GM19455 (cell line): Measurements from ENCODE around the gene PRCC.

Experiments
- ATAC-seq: cut with Tn5 transposase; IDR thresholded peaks from one replicate; pipeline ENCODE4 v1.9.1; 2021; ENCODE audit not compliant: unreplicated experiment

PRCC gene

GRCh38 chr1:156795374-156795733 lies 28.0 kb downstream of the PRCC start:
- no peak for ATAC-seq

GRCh38 chr1:156795787-156796186 lies 28.5 kb downstream of the PRCC start:
- no peak for ATAC-seq

- peak; percentile 52 for ATAC-seq
Observed at GRCh38 chr1:156796340-156797097, 29.2 kb downstream of the PRCC start.

GRCh38 chr1:156797212-156797871 lies 30.0 kb downstream of the PRCC start:
- no peak for ATAC-seq

- no peak for ATAC-seq
Observed at GRCh38 chr1:156801409-156802121, 34.2 kb downstream of the PRCC start.

GRCh38 chr1:156802421-156802935 lies 35.1 kb downstream of the PRCC start:
- ATAC-seq = no peak

DNA sequence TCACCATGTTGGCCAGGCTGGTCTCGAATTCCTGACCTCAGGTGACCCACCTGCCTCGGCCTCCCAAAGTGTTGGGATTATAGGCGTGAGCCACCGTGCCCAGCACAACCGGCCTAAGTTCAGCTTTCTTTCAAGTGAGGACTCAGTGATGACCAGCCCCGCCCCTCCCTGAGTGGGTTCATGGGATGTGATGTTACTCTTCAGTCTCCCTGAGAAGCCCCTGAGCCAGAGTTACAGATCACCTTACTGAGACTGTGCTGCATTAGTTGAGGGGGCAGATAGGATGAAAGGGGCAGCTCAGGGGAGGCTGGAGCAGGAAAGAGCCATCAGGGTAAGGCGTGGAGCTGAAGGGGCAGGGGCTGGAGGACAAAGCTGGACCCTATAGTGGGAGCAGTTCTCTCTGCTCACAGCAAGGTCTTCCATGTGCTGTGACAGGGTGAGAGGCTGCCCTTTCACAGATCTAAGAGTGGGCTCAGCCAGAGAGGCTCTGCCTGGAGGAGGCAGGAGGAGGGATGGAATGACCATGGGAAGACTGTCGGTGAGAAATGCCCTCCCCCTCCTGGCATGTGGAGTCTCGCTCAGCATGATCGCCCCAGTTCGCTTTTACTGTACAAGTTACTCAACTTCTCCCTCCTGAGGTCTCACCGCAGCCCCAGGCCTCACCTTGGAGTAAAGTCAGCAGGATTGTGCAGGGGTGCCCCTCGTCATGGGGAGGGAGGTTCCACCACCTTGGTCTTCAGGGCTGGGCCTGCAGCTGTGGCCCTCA lies 35.9 kb downstream of the PRCC start:
- ATAC-seq = no peak

DNA sequence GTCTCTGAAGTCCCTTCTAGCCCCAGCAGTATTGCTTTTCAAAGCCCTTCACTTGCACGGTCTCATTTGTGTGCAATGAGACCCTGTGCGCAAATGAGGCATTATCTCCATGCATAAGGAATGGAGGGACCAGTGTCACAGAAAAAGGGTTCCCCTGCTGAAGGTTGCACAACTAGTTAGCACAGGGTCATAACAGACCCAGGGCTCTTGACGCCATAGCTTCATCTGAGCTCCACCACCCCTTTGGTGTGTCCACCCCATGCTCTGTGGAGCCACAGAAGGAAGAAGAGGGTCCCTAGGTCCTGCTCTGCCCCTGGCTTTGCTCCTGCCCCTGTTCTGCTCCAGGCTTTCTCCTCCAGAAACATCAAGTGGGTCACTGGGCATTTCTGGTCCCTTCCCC lies 36.7 kb downstream of the PRCC start:
- no peak for ATAC-seq

GRCh38 chr1:156804572-156805243 lies 37.4 kb downstream of the PRCC start:
- no peak for ATAC-seq

- no peak for ATAC-seq
Observed at GRCh38 chr1:156805766-156806511, 38.6 kb downstream of the PRCC start.

GRCh38 chr1:156806512-156807440 lies 39.4 kb downstream of the PRCC start:
- ATAC-seq = no peak

GRCh38 chr1:156807627-156808026 lies 40.3 kb downstream of the PRCC start:
- ATAC-seq = no peak

DNA sequence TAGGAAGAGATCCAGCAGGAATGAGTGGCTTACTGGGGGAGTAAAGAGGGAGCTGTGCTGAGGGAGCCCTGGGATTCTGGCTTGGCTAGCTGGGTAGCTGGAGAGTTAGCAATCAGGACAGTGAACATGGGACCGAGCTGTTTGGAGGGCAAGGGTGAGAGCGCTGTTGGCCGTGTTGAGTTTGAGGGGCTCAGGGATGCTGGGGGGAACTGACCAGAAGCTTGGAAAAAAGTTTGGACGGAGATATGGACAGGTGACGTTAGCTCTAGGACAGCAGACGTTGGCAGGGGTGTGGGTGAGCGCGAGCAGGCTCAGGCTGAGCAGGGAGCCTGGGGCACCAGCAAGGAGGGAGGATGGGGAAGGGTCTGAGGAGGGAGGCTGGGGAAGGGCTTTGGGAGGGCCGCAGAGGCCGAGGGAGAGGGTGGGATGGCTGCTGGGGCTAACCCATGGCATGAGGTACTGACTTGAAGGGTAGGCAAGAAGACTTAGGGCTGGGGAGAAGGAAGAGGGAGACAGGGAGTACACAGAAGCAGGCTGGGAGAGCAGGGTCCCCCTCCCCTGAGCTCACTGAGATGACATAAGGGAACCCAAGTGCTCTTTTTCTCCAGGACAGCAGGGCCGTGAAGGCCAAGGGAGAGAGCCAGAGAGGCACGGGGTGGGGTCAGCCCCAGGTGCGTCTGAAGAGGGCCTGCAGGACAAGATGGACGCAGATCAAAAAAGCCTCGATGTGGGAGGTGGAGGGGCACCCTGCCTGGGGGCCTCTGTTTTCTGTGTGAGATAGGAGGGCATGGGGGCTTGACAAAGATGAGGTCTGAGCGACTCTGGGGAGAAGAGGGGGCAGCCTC lies 41.1 kb downstream of the PRCC start:
- ATAC-seq = no peak

DNA sequence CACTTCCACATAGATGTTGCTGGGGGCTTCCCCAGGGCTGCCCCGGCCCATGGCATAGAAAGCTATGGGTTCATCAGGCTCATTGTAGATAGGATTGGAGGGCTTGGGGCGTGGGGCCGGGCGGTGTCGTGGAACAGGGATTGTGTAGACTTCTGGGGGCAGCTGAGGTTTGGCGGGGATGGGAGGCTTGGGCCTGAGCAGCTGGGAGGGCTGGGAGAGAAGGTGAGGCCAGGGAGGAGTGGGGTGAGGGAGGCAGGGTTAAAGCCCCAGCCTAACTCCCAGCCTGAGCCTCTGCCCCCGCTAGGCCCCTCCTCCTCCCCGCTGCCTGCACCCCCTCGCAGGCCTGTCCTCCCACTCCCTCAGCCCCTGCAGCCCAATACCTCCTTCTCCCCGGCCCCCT lies 41.9 kb downstream of the PRCC start:
- no peak for ATAC-seq

DNA sequence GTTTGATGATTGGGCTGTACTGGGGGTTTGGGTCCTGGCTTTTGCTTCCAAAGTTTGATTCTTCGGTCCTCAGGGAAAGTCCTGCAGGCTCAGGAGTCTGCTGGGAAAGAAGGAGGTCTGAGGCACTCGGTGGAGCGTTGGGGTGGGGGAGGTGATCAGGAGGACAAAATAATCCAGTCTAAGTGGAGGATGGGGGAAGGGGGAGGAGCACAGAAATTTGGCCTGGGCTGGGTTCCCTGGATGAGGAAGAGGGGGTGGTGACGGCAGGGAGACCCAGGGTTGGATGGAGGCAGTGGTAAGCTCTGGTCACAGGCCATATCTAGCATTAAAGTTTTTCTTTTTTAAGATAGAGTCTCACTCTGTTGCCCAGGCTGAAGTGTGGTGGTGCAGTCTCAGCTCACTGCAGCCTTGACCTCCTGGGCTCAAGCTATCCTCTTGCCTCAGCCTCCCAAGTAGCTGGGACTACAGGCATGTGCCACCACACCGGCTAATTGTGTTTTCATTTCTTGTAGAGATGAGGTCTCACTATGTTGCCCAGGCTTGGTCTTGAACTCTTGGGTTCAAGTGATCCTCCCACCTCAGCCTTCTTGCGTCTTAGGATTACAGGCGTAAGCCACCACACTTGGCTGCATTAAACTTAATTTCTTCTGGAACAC lies 42.5 kb downstream of the PRCC start:
- ATAC-seq = no peak

GRCh38 chr1:156811168-156811567 lies 43.8 kb downstream of the PRCC start:
- no peak for ATAC-seq

DNA sequence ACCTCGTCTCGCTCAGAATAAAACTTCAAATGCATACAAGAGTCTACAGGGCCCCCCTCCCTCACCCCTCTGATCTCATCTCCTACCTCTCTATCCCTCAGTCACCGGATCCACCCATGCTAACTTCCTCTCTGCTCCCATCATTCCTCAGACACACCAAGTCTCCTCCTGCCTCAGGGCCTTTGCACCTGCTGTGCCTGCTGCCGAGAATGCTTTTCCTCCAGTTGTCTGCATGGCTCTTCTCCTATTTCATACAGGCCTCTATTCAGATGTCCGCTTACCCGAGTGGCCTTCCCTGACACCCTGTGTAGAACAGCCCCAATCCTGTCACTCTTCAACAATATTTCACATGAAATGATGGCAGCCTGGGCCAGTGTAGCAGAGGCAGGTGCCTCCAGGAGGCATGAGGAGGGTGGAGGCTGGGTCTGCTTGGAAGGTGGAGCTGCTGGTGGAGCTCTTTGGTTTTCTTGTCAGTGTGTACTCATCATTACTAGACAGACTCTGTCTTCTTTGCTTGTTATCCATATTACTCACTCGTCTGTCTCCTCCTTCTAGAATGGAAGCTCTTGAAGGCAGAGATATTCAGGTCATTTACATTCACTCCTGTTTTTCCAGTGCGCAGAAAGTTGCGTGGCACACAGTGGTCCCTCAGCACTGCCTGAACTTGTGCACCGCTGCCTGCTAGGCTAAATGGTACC lies 45.1 kb downstream of the PRCC start:
- ATAC-seq = no peak
